ENCODE data around the gene EEFSEC. TPM values are rescaled to one million over a fixed set of nuclear protein-coding genes. Genes with fewer than 3 reads are reported as not detected.

Gene EEFSEC
- total and polyA plus RNA-seq, 2 of the 4 experiments (the other 2 are of a cell fraction) = 4.5 to 9.3 TPM

GRCh38 chr3:128426128-128426921 is 273.0 kb downstream of the EEFSEC start:
- ATAC-seq (ENCODE audit: low read depth) = peak; percentile 98
- no peak overlapping the region for H3K14ac ChIP-seq (replicated peaks; ENCODE audit: low read depth, low read length)
- H2BK120ac ChIP-seq (ENCODE audit: low read depth, low read length) = no peak overlapping the region
- no peak overlapping the region for H3K56ac ChIP-seq (ENCODE audit: extremely low read depth, insufficient read depth, low read length)
- H4K5ac ChIP-seq (ENCODE audit: low read depth, low read length) = no peak overlapping the region
- H4K8ac ChIP-seq (ENCODE audit: low read depth in 2 of 2, low read length in 2 of 2) = no peak overlapping the region
- peaks cover 22% of the 10 kb centered on the region for H3K27me3 ChIP-seq (ENCODE audit: control insufficient read depth, insufficient read depth, low read length)
- no peak for DNase-seq
- H2AK9ac ChIP-seq (replicated peaks; ENCODE audit: low read depth, low read length, poor library complexity) = peak overlapping the region; percentile 85
- H2AFZ ChIP-seq (replicated peaks; ENCODE audit: low read length, poor library complexity) = peak overlapping the region; percentile 77
- 0 out of 2 replicates have a peak overlapping the region, but pooled peaks have one; percentile 38 for H3K9ac ChIP-seq (ENCODE audit: low read depth, low read length)
- H3K9me1 ChIP-seq (ENCODE audit: insufficient read depth, low read length) = no peaks in the 10 kb centered on the region
- no peak overlapping the region for H3K4ac ChIP-seq (ENCODE audit: low read depth, low read length)
- H3K79me1 ChIP-seq (ENCODE audit: low read depth in 1 of 2, low read length in 2 of 2) = no peaks in the 10 kb centered on the region
- no peak overlapping the region for H2BK20ac ChIP-seq (ENCODE audit: low read depth, low read length)
- no peaks in the 10 kb centered on the region; the same call in 1 of the 2 replicates for H3K4me1 ChIP-seq (ENCODE audit: control insufficient read depth, insufficient read depth, low read length)
- no peak overlapping the region for H3K23ac ChIP-seq (ENCODE audit: low read depth, low read length)
- H2BK5ac ChIP-seq (ENCODE audit: low read depth, low read length, poor library complexity, severe bottlenecking) = no peak overlapping the region
- no peak overlapping the region for H2AK5ac ChIP-seq (ENCODE audit: low read depth, low read length)
- 2% methylated on average over 25 of the region's 66 CpGs; no CpG with 5 or more reads in 1 of the 2 experiments for WGBS, 2 experiments (ENCODE audit: extremely low coverage in 2 of 2, insufficient read length in 1 of 2)
- no peaks in the 10 kb centered on the region for H3K9me3 ChIP-seq (ENCODE audit: control insufficient read depth, insufficient read depth, low read length)
- no peak overlapping the region for H4K91ac ChIP-seq (ENCODE audit: insufficient read depth, low read depth, low read length)
- no peaks in the 10 kb centered on the region; the same call in 1 of the 2 replicates for H4K20me1 ChIP-seq (ENCODE audit: insufficient read depth, low read length)
- no peaks in the 10 kb centered on the region for H3K36me3 ChIP-seq (ENCODE audit: control insufficient read depth, insufficient read depth, low read length)
- CTCF ChIA-PET = interaction anchor here (0.6 to 2.4 kb wide), 8 partner anchors 8 to 183 kb away, joined by 3 to 10 read pairs (median 4); no protein-coding TSS in a partner anchor
- H3K4me2 ChIP-seq (ENCODE audit: low read depth, low read length) = peak overlapping the region; percentile 95
- in situ Hi-C loops (cut with MboI; ENCODE audit: low sequenced_read_pairs) = no loop called here
- no peak overlapping the region for H3K4me3 ChIP-seq (ENCODE audit: insufficient read depth, low read depth, low read length)
- no peak overlapping the region for H2BK15ac ChIP-seq (ENCODE audit: low read depth, low read length)
- intact Hi-C loops (cut with micrococcal nuclease) = loop anchor here (1.0 to 5.0 kb wide), 5 partner anchors 71 to 331 kb away; no protein-coding TSS in a partner anchor
- dilution Hi-C loops (cut with HindIII; ENCODE audit: low sequenced_read_pairs, unreplicated experiment) = no loop called here
- H3K18ac ChIP-seq (ENCODE audit: low read depth, low read length) = no peak overlapping the region
- BruUV-seq (replicated peaks) = no TSS peak
- POLR2A ChIA-PET (ENCODE audit: unreplicated experiment) = no interaction called here
- no peak overlapping the region for H3K27ac ChIP-seq (ENCODE audit: insufficient read depth, low read length)
- no peak for TF ChIP-seq MAFK (IDR thresholded peaks at IDR 0.05; ENCODE audit: low read depth, low read length)
- TF ChIP-seq MXI1 (IDR thresholded peaks at IDR 0.05; ENCODE audit: borderline replicate concordance, low read depth, low read length) = no peak
- TF ChIP-seq NFE2L2 (IDR thresholded peaks at IDR 0.05; ENCODE audit: low read depth, low read length) = no peak
- TF ChIP-seq FOS (IDR thresholded peaks at IDR 0.05; ENCODE audit: low read depth, low read length) = no peak
- no peak for TF ChIP-seq RFX5 (IDR thresholded peaks at IDR 0.05; ENCODE audit: low read depth, low read length)
- peak; percentile 94 for TF ChIP-seq CTCF (conservative IDR thresholded peaks at IDR 0.05; ENCODE audit: low read depth, low read length)
- peak; percentile 94 for TF ChIP-seq SMC3 (IDR thresholded peaks at IDR 0.05; ENCODE audit: low read depth, low read length)
- TF ChIP-seq CHD1 (IDR thresholded peaks at IDR 0.05; ENCODE audit: low read depth, low read length) = no peak
- peak; percentile 83 for TF ChIP-seq MAZ (IDR thresholded peaks at IDR 0.05; ENCODE audit: borderline replicate concordance, low read depth, low read length)
- no peak for TF ChIP-seq ELK1 (IDR thresholded peaks at IDR 0.05; ENCODE audit: borderline replicate concordance, low read depth, low read length)
- TF ChIP-seq RCOR1 (IDR thresholded peaks at IDR 0.05; ENCODE audit: insufficient replicate concordance, low read length) = peak; percentile 8
- no peak for TF ChIP-seq CEBPB (IDR thresholded peaks at IDR 0.05; ENCODE audit: low read depth, low read length)
- TF ChIP-seq USF2 (IDR thresholded peaks at IDR 0.05; ENCODE audit: low read depth, low read length) = no peak
- no peak for TF ChIP-seq BHLHE40 (IDR thresholded peaks at IDR 0.05; ENCODE audit: low read depth, low read length)
